Umbilical cord (tissue), 2 donors: ENCODE data around the gene ZFYVE19. TPM values are rescaled to one million over a fixed set of nuclear protein-coding genes. Genes with fewer than 3 reads are reported as not detected.
A peak's percentile ranks its signal among the peaks of the same experiment; 100 is the strongest.
"Not testable (repeated sequence)": the region's sequence is repeated elsewhere in the genome, so short reads cannot be mapped to it uniquely, and the experiment has no call there.

Source experiments
- DNase-seq: peaks from one replicate; pipeline ENCODE4 v3.0.0-alpha.2; 2015; ENCODE audit warnings: low spot score
- total RNA-seq: library from RNA; depleted of rRNA; stranded (reverse); fragments of >200 nt; gene quantifications from one replicate; pipeline ENCODE4 v1.2.3, GENCODE V29; 2014; ENCODE audit warnings: low replicate concordance; ENCODE audit not compliant: insufficient read depth

The ZFYVE19 gene
- total RNA-seq, 1 donor from 2014 or later: 11.3 TPM

DNA sequence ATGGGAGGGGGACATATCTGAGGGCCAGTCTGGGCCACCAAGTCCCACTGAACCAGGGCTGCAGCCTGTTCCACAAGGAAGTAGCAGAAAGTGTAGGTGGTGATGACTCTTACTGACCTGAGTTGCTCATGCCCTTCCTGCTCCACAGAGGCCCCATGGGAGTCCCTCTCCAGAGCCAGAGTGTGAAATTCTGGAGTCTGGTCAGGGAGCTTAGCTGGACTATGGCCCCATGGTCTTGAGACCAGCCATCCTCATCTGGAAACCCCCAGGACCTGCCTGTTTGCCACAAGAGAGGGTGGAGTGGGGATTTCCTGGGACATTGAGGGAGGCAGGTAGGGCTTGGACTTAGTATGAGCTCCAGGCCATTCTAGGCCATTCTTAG is 39.9 kb downstream of the ZFYVE19 start:
- no peak for DNase-seq

DNA sequence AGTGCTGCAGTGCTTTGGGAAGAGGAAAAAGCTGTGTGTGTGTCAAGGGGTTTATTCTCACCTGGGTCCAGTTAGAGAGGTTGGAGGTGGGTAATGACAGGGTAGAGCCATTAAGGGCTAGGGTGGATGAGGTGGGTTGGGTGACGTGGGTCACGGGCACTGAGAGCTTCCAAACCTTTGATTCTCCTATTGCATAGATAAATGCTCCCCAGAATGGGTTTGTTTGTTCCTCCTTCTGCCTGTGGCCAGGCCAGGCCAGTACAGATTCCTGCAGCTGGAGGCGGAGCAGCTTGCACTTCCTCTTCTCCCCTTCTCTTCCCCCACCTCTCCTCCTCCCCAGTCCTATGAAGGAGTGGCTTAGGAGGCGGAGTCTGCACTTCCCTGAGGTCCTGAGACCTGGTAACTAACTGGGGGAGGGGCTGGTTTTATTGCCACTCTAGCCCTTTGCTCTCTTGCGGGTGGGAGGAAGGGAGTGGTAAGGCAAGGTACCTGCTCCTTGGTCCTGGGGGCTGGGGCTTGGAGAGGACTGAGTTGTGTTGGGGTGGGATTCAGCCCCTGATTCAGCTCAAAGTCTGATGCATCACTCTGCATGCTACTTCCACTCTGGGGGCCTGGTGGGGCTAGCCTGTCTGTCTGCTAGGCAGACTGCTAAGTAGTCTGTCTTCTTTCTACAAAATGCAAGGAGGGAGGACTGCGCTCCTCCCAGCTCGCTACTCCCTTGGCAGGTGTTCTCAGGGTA is 40.5 kb downstream of the ZFYVE19 start:
- DNase-seq: peak; percentile 82

GRCh38 chr15:40850576-40851112 is 43.8 kb downstream of the ZFYVE19 start:
- no peak for DNase-seq

GRCh38 chr15:40852529-40852928 is 45.6 kb downstream of the ZFYVE19 start:
- DNase-seq: no peak

DNA sequence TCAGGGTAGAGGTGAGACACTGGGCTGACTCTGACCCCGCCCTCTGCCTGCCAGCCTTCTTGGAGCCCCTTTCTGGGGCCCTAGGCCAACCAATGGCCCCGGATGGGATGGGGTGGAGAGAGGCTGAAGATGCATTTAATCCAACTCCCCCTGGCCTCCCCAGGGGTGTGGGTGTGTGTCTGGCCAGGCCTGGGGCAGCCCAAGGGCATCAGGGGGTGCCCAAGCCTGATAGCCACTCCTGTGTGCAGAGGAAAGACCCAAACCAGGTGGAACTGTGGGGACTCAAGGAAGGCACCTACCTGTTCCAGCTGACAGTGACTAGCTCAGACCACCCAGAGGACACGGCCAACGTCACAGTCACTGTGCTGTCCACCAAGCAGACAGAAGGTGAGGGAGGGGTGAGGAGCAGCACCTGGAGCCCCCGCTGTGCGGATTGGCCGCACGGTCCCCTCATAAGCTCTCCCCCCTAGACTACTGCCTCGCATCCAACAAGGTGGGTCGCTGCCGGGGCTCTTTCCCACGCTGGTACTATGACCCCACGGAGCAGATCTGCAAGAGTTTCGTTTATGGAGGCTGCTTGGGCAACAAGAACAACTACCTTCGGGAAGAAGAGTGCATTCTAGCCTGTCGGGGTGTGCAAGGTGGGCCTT is 46.5 kb downstream of the ZFYVE19 start:
- DNase-seq: no peak

GRCh38 chr15:40854161-40854560 is 47.3 kb downstream of the ZFYVE19 start:
- no peak for DNase-seq

GRCh38 chr15:40855706-40856234 is 48.9 kb downstream of the ZFYVE19 start:
- DNase-seq: no peak

DNA sequence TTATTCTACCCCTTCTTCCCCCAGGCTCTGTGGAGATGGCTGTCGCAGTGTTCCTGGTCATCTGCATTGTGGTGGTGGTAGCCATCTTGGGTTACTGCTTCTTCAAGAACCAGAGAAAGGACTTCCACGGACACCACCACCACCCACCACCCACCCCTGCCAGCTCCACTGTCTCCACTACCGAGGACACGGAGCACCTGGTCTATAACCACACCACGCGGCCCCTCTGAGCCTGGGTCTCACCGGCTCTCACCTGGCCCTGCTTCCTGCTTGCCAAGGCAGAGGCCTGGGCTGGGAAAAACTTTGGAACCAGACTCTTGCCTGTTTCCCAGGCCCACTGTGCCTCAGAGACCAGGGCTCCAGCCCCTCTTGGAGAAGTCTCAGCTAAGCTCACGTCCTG is 49.9 kb downstream of the ZFYVE19 start:
- no peak for DNase-seq

GRCh38 chr15:40857601-40858341 is 50.9 kb downstream of the ZFYVE19 start:
- peak; percentile 87 for DNase-seq

DNA sequence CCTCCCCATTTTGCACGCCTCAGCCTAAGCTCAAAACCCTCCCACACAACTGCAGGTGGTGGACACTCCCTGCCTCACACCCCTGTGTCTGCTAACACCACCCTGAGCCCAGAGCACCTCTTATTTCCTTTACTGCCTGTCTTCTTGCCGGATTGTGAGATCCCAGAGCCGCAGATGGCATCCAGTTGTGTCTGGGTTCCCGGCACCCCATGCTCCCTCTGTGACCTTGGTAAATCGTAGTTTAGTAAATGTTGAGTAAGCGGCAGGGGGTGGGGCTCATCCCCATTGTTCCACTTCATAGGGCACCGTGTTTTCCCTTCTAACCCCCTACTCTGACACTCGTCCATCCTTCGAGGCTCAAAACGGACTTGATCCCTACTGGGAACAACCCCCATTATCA is 51.8 kb downstream of the ZFYVE19 start:
- no peak for DNase-seq

DNA sequence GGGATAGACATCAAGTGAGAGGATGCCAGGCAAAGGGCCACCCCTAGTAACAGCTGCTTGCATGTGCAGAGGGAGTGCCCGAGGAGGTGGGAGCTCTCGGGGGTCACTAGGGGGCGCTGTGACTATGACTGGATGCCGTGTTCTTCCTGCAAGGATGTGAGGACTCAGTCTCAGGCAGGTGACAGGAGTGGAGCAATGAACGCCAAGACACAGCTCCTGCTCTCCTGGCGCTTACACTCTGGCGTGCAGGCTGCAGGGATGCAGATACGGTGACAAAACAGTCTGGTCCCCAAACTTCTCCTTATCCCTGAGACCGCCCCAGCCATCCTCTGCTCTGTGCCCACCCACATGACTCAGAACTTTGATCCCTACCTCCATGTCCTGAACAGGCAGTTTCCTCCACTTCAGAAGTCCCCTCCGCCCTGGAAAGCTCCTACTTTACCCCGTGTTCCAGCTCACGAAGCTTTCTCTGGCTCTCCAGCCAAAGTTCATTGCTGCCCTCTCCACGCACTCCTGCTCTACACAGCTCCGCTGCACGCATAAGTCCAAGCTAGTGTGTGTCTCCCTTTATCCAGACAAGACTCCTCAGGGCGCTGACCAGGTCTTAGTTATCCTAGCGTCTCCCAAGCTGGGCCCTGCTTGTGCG is 52.4 kb downstream of the ZFYVE19 start:
- peak; percentile 52 for DNase-seq

DNA sequence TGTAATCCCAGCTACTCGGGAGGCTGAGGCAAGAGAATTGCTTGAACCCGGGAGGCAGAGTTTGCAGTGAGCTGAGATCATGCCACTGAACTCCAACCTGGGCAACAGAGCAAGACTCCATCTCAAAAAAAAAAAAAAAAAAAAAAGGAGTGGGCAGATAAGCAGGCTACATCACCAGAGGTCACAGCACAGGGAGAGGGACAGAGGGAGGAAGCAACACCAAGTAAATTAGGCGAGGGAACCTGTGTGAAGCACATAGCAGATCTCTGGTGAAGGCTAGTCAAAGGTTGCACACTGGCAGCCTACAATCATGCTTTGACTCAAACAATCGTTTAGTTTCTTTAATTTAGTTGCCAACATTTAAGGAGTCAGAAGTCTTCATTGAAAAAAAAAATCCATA is 54.3 kb downstream of the ZFYVE19 start:
- not testable (repeated sequence) for DNase-seq

DNA sequence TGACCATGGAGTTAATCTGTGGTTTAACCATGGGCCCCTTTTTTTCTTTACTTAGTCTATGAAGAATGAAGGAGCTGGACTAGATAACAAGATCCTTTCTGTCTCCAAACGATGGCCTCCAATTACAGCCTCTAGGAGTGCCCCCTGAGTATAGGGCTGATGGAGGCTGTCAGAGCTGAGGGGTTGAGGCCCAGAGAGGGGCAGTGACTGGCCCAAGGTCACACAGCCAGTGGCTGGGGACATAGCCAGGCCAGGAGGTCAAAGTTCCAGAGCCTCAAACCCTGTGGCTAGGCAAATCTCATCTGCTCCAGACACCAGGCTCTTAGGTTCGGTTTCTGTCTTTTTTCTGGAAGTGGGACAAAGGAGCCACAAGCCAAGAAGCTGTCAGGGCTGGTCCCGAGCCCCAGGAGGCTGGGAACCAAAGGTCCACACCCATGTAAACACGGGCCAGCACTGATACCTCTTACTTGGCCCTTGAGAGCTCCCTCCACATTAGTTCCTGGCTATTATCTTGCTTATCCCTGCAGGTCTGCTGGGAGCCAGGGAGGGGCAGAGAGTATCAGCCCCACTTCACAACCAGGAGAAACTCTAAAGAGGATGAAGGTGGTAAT is 56.9 kb downstream of the ZFYVE19 start:
- no peak for DNase-seq

Other genes starting within 250 kb of the ZFYVE19 start
- 20.0 TPM for gene CCDC32, start 242.0 kb upstream of the ZFYVE19 start, total RNA-seq
- 8.4 TPM for gene RPUSD2, start 237.8 kb upstream of the ZFYVE19 start, total RNA-seq
- gene KNL1, start 212.8 kb upstream of the ZFYVE19 start, total RNA-seq: 13.0 TPM
- 0.48 TPM for gene RAD51, start 111.9 kb upstream of the ZFYVE19 start, total RNA-seq
- 9.4 TPM for gene RMDN3, start 51.8 kb upstream of the ZFYVE19 start, total RNA-seq
- not detected for gene GCHFR, start 43.0 kb upstream of the ZFYVE19 start, total RNA-seq
- gene C15orf62, start 37.1 kb upstream of the ZFYVE19 start, total RNA-seq: 0.24 TPM
- 10.4 TPM for gene DNAJC17, start 384 bp downstream of the ZFYVE19 start, total RNA-seq
- gene PPP1R14D, start 21.6 kb downstream of the ZFYVE19 start, total RNA-seq: 1.7 TPM
- gene SPINT1, start 37.0 kb downstream of the ZFYVE19 start, total RNA-seq: 16.6 TPM
- 3.6 TPM for gene RHOV, start 67.1 kb downstream of the ZFYVE19 start, total RNA-seq
- 32.0 TPM for gene VPS18, start 87.4 kb downstream of the ZFYVE19 start, total RNA-seq
- 3.6 TPM for gene DLL4, start 122.3 kb downstream of the ZFYVE19 start, total RNA-seq
- 8.7 TPM for gene CHAC1, start 146.4 kb downstream of the ZFYVE19 start, total RNA-seq